K562 (cell line): ENCODE results near the gene TPPP. TPM values are rescaled to one million over a fixed set of nuclear protein-coding genes. Genes with fewer than 3 reads are reported as not detected.

ENCODE experiments used
- ATF2 ChIP-seq: sonication (generic); formaldehyde crosslinking; IDR thresholded peaks from 2 replicates; pipeline ENCODE4 v1.8.1; 2022; ENCODE audit warnings: missing genetic modification reagents
- ATF4 ChIP-seq: fragments of 450-650 bp; formaldehyde crosslinking; IDR thresholded peaks from 2 replicates; pipeline ENCODE4 v1.4.0; 2022; ENCODE audit warnings: mild to moderate bottlenecking, moderate library complexity
- FOXO4 ChIP-seq: fragments of 450-650 bp; formaldehyde crosslinking; IDR thresholded peaks from 2 replicates; pipeline ENCODE4 v1.4.0; 2020; ENCODE audit warnings: mild to moderate bottlenecking, moderate library complexity
- KDM5B ChIP-seq: fragments of 200-600 bp; sonication (generic); IDR thresholded peaks from 2 replicates; pipeline ENCODE4 v1.6.1; 2012; ENCODE audit warnings: low read depth, mild to moderate bottlenecking, moderate library complexity, low read length, control low read depth, inconsistent platforms; ENCODE audit not compliant: insufficient replicate concordance
- MTA3 ChIP-seq: fragments of 450-650 bp; formaldehyde crosslinking; IDR thresholded peaks from 2 replicates; pipeline ENCODE4 v1.6.1; 2017; ENCODE audit warnings: mild to moderate bottlenecking, borderline replicate concordance
- NCOR1 ChIP-seq: fragments of 450-650 bp; IDR thresholded peaks from 2 replicates; pipeline ENCODE4 v1.6.1; 2016; ENCODE audit warnings: mild to moderate bottlenecking, moderate library complexity
- PHF8 ChIP-seq: fragments of 200-600 bp; sonication (generic); IDR thresholded peaks from 2 replicates; pipeline ENCODE4 v1.6.1; 2012; ENCODE audit warnings: mixed run types, mild to moderate bottlenecking, inconsistent platforms, low read length, moderate library complexity, borderline replicate concordance
- PKNOX1 ChIP-seq: fragments of 450-650 bp; IDR thresholded peaks from 2 replicates; pipeline ENCODE4 v1.6.1; 2016
- PRDM10 ChIP-seq: fragments of 450-650 bp; IDR thresholded peaks from 2 replicates; pipeline ENCODE4 v1.6.1; 2018; ENCODE audit not compliant: partially characterized antibody
- SMC3 ChIP-seq: conservative IDR thresholded peaks from 2 replicates; pipeline ENCODE4 v1.6.1; 2011; ENCODE audit warnings: low read depth, low read length, improper control_type of control experiment; ENCODE audit not compliant: insufficient read depth
- SRSF1 ChIP-seq: fragments of 200-400 bp; formaldehyde crosslinking; IDR thresholded peaks from 2 replicates; pipeline ENCODE4 v1.6.1; 2017; ENCODE audit warnings: mild to moderate bottlenecking, low read depth, low read length, moderate library complexity
- USF2 ChIP-seq: sonication (generic); formaldehyde crosslinking; IDR thresholded peaks from 2 replicates; pipeline ENCODE4 v1.5.0; 2020; ENCODE audit warnings: missing genetic modification reagents
- ZBTB26 ChIP-seq: fragments of 450-650 bp; formaldehyde crosslinking; IDR thresholded peaks from 2 replicates; pipeline ENCODE4 v1.4.0; 2022; ENCODE audit warnings: missing genetic modification characterization
- ZNF12 ChIP-seq: sonication (generic); formaldehyde crosslinking; IDR thresholded peaks from 2 replicates; pipeline ENCODE4 v1.4.0; 2020; ENCODE audit warnings: mild to moderate bottlenecking, missing genetic modification reagents
- ZNF347 ChIP-seq: fragments of 450-650 bp; formaldehyde crosslinking; IDR thresholded peaks from 2 replicates; pipeline ENCODE4 v1.4.0; 2020; ENCODE audit warnings: low read depth, mild to moderate bottlenecking, moderate library complexity
- polyA plus RNA-seq, 8 experiments: library from polyadenylated mRNA; depleted of rRNA in 4 of 8; stranded (reverse) in 5 of 8; unstranded in 3 of 8; fragments of >200 nt; fragmentation: Nextera tagmentation in 2 of 8; fragmentation: Illumina TruSeq in 1 of 8; extraction: Ambion mirVana in 2 of 8; extraction: Trizol in 1 of 8; gene quantifications; 2 replicates each; pipeline versions ENCODE4 v1.2.1 to v1.2.3, GENCODE V29; 2011 to 2014; ENCODE audit warnings: inconsistent platforms in 1 of 8, missing spikeins in 1 of 8
- total RNA-seq, 7 experiments: library from RNA; depleted of rRNA in 6 of 7; stranded (reverse); fragments of >200 nt in 6 of 7; fragmentation: Illumina TruSeq in 2 of 7; extraction: Trizol in 2 of 7; gene quantifications; 2 replicates each; pipeline versions ENCODE4 v1.2.1 to v1.2.3, GENCODE V29; 2011 to 2021; ENCODE audit warnings: low replicate concordance in 1 of 7

The TPPP gene
- total and polyA plus RNA-seq, 9 of the 15 experiments (the other 6 are each of a cell fraction or from before 2014, with no cell fraction given) = 0.01 to 0.07 (median 0.03) TPM; not detected in 6

- TF ChIP-seq PRDM10 (no peak), ZBTB26 (CRISPR knock-in tag) (0 out of 2 replicates have a peak, but pooled peaks have one; percentile 33), ATF4 (CRISPR knock-in tag) (no peak; the same call in 1 of the 2 replicates), KDM5B (peak; percentile 33), PKNOX1 (no peak), USF2 (CRISPR knock-in tag) (no peak), ZNF12 (CRISPR knock-in tag) (no peak), PHF8 (no peak), MTA3 (0 out of 2 replicates have a peak, but pooled peaks have one; percentile 51), NCOR1 (no peak), ZNF347 (CRISPR knock-in tag) (no peak), FOXO4 (CRISPR knock-in tag) (no peak), ATF2 (no peak), SRSF1 (no peak), SMC3 (peak; percentile 71)
Observed at GRCh38 chr5:671459-672328, 21.5 kb downstream of the TPPP start (continued).
